GM13976 (cell line): Measurements from ENCODE around the gene YEATS4.
"Not testable (repeated sequence)": the region's sequence is repeated elsewhere in the genome, so short reads cannot be mapped to it uniquely, and the experiment has no call there.

Experiments used
- DNase-seq: peaks from one replicate; pipeline ENCODE4 v3.0.0; 2012; ENCODE audit warnings: low spot score
- in situ Hi-C: fragments of 300-500 bp; cut with MboI; formaldehyde crosslinking; loops from one replicate; pipeline ENCODE4 v1.12.0; 2022; ENCODE audit warnings: low sequenced_read_pairs, mixed read lengths, inconsistent platforms; ENCODE audit not compliant: unreplicated experiment
- TF ChIP-seq, protein P1 (sequence below): IDR thresholded peaks from 2 replicates; pipeline ENCODE4 v1.5.1; 2012; ENCODE audit warnings: borderline replicate concordance, mild to moderate bottlenecking; ENCODE audit not compliant: insufficient read depth; ENCODE audit errors: extremely low read depth, missing control alignments, control extremely low read depth

Gene YEATS4

DNA sequence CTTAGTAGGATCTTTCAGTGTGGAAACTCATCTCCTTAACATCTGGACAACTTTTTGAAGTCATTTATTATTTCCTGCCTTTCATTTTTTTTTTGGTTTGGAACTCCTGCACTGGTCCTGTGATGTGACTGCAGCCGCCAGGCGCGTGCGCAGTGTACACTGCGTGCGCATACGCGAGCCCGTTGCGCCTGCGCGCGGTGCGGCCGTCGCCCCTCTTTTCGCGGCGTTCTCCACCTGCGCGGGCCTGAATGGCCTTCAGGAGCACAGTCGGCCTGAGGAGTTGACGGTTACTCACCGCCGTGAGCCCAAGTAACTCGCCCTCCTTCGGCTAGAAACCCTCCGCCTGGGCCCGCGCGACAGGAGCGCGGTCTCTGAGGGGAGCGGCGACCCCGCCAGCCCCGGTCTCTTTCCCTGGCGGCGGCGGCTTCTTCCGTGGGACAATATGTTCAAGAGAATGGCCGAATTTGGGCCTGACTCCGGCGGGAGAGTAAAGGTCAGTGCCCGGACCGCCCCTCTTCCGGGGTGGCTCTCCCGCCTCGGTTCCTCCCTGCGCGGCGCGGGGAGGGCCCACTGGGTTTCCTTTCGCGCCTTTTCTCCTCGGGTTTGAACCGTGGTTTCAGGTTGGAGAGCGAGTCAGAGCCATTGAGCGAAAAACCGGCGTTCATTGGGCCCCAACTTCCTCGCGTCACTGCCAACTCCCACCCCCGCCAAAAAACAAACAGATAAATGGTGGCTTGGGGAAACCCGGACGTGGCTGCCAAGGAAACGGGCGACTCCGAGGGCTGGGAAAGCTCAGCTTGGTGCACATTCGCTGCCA is at the start of gene YEATS4:
Gene YEATS4, plus strand, starts transcription at position 213 of the 817 bp plus-strand sequence. Its CDS starts 230 bp downstream, at position 443.
- DNase-seq, result peak; percentile 94
- in situ Hi-C loops, result no loop called here
- TF ChIP-seq, protein P1, sequence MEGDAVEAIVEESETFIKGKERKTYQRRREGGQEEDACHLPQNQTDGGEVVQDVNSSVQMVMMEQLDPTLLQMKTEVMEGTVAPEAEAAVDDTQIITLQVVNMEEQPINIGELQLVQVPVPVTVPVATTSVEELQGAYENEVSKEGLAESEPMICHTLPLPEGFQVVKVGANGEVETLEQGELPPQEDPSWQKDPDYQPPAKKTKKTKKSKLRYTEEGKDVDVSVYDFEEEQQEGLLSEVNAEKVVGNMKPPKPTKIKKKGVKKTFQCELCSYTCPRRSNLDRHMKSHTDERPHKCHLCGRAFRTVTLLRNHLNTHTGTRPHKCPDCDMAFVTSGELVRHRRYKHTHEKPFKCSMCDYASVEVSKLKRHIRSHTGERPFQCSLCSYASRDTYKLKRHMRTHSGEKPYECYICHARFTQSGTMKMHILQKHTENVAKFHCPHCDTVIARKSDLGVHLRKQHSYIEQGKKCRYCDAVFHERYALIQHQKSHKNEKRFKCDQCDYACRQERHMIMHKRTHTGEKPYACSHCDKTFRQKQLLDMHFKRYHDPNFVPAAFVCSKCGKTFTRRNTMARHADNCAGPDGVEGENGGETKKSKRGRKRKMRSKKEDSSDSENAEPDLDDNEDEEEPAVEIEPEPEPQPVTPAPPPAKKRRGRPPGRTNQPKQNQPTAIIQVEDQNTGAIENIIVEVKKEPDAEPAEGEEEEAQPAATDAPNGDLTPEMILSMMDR, result no peak

DNA sequence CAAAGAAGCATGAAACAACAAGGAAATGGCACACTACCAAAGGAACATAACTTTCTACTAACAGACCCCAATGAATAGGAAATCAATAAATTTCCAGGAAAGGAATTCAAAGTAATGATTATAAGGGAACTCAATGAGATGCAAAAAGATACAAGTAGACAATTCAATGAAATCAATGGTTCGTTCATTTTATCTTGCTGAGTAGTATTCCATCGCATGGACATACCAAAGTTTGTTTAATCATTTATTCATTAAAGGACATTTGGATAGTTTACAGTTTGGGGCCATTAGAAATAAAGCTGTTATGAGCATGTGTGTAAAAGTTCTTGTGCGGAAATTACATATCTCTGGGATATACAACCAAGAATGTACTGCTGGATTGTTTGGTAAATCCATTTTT is 46.3 kb upstream of the YEATS4 start:
- in situ Hi-C loops, result no loop called here
- DNase-seq, result no peak
- TF ChIP-seq, protein P1, result no peak

DNA sequence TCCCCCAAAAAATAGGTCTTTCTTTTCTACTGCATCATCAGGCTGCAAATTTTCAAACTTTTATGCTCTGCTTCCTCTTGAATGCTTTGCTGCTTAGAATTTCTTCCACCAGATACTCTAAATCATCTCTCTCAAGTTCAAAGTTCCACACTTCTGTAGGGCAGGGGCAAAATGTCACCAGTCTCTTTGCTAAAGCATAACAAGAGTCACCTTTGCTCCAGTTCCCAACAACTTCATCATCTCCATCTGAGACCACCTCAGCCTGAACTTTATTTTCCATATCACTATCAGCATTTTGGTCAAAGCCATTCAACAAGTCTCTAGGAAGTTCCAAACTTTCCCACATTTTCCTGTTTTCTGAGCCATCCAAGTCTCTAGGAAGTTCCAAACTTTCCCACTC is 42.8 kb upstream of the YEATS4 start:
- in situ Hi-C loops, DNase-seq: not testable (repeated sequence)

DNA sequence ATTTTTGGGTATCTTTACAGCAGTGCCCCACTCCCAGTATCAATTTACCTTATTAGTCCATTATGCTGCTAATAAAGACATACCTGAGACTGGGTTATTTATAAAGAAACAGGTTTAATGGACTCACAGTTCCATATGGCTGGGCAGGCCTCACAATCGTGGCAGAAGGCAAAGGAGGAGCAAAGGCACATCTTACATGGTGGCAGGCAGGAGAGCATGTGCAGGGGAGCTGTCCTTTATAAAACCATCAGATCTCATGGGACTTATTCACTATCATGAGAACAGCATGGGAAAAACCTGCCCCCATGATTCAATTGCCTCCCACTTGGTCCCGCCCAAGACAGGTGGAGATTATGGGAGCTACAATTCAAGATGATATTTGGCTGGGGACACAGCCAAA is 42.3 kb upstream of the YEATS4 start:
- DNase-seq, in situ Hi-C loops: not testable (repeated sequence)

DNA sequence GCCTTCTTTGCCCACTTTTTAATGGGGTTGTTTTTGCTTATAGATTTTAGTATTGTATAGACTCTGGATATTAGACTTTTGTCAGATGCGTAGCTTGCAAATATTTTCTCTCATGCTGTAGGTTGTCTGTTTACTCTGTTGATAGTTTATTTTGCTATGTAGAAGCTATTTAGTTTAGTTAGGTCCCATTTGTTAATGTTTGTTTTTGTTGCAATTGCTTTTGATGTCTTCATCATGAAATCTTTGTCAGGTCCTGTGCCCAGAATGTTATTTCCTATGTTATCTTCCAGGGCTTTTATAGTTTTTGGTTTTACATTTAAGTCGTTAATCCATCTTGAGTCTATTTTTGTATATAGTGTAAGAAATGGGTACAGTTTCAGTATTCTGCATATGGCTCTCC is 41.3 kb upstream of the YEATS4 start:
- in situ Hi-C loops, result no loop called here
- DNase-seq, result no peak
- TF ChIP-seq, protein P1, result no peak

DNA sequence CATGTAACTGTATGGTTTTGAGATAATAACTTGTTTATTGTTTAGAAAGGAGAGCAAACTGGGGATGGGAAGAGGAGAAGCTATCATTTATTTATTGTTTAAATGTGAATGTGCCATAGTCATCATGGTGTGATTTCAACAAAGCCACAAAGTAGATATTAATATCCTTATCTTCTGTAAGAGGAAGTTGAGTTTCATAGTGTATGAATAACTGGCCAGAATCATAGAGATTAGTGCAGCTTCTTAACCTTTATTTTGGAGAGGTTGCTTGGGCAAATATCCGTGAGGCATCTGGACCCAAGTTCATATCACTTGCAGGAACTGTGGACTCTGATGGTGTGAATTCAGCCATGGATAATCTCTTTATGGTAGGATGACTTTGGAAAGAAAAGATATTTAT is 38.2 kb upstream of the YEATS4 start:
- TF ChIP-seq, protein P1, result no peak
- in situ Hi-C loops, result no loop called here

DNA sequence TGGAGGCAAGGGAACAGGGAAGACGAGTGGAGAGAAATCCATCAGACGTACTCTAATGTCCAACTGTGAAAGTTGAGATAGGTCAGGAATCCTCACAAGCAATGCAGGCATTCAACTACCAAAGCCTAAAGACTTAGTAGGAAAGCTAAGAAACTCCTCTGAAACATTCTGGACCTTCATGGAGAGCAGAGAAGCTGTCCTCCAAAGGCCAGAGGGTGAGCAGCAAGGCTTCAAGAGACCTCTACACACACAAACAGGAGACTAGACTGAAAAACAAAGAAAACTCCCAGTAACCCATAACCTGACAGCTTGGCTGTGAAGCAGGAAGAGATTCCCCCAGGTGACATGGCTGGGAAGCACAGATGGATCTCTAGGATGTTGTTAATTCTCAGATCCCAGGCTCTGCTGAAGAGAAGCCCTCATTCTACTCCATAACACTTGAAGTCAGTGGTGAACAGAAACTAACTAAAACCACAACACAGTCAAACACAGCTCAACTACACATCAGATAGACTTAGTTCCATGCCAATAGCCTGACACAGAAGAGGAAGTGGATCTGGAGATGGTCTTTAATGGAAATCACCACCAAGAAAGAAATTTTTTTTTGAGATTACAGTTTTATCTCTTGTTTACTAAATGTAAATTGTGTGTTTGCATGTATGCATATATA is 34.6 kb upstream of the YEATS4 start:
- TF ChIP-seq, protein P1, result no peak
- in situ Hi-C loops, result no loop called here
- peak; percentile 43 for DNase-seq

More for the DNA sequence above, 38.2 kb upstream of the YEATS4 start:
- no peak for DNase-seq
